Astrocyte (in vitro differentiated cells and primary cell): ENCODE measurements around the gene LRRD1. TPM values are rescaled to one million over a fixed set of nuclear protein-coding genes. Genes with fewer than 3 reads are reported as not detected.
"Not testable (repeated sequence)": the region's sequence is repeated elsewhere in the genome, so short reads cannot be mapped to it uniquely, and the experiment has no call there.

ENCODE experiments used
- DNase-seq: peaks from one replicate; pipeline ENCODE4 v3.0.0-alpha.2; 2010; ENCODE audit warnings: low read depth
- FAIRE-seq: peaks from 2 replicates; lab custom pipeline; 2011; peaks lifted over from hg19 to GRCh38; lab: Jason Lieb, UNC
- H2AFZ ChIP-seq: 2 replicates; pipeline ENCODE4 v1.6.0; 2012; ENCODE audit warnings: low read depth, low read length, inconsistent platforms
- H3K27ac ChIP-seq: 2 replicates; pipeline ENCODE4 v1.5.1; 2011; ENCODE audit warnings: low read depth, low read length, inconsistent platforms
- H3K27me3 ChIP-seq: 2 replicates; pipeline ENCODE4 v1.6.0; 2011; ENCODE audit warnings: low read length, inconsistent platforms; ENCODE audit not compliant: insufficient read depth
- H3K36me3 ChIP-seq: 2 replicates; pipeline ENCODE4 v1.5.1; 2011; ENCODE audit warnings: low read length, inconsistent platforms; ENCODE audit not compliant: insufficient read depth
- H3K4me1 ChIP-seq: 2 replicates; pipeline ENCODE4 v1.5.1; 2011; ENCODE audit warnings: low read length, inconsistent platforms; ENCODE audit not compliant: insufficient read depth
- H3K4me2 ChIP-seq: 2 replicates; pipeline ENCODE4 v1.6.0; 2012; ENCODE audit warnings: low read length, inconsistent platforms
- H3K4me3 ChIP-seq: 2 replicates; pipeline ENCODE4 v1.5.1; 2011; ENCODE audit warnings: low read depth, mild to moderate bottlenecking, low read length, inconsistent platforms; ENCODE audit not compliant: insufficient read depth
- H3K79me2 ChIP-seq: 2 replicates; pipeline ENCODE4 v1.6.0; 2012; ENCODE audit warnings: mild to moderate bottlenecking, low read length, inconsistent platforms; ENCODE audit not compliant: insufficient read depth
- H3K9ac ChIP-seq: 2 replicates; pipeline ENCODE4 v1.6.0; 2012; ENCODE audit warnings: mild to moderate bottlenecking, low read length, inconsistent platforms
- H3K9me3 ChIP-seq: 2 replicates; pipeline ENCODE4 v1.5.1; 2012; ENCODE audit warnings: low read depth, mild to moderate bottlenecking, low read length, inconsistent platforms; ENCODE audit not compliant: insufficient read depth
- H4K20me1 ChIP-seq: 2 replicates; pipeline ENCODE4 v1.6.0; 2012; ENCODE audit warnings: low read length, inconsistent platforms; ENCODE audit not compliant: insufficient read depth
- H3K27ac Mint-ChIP-seq: one replicate; pipeline ENCODE4 v1.8.0; 2021; ENCODE audit warnings: mild to moderate bottlenecking, mixed read lengths; ENCODE audit not compliant: unreplicated experiment
- H3K27me3 Mint-ChIP-seq: one replicate; pipeline ENCODE4 v1.8.0; 2021; ENCODE audit warnings: low read depth, mixed read lengths; ENCODE audit not compliant: unreplicated experiment
- H3K36me3 Mint-ChIP-seq: one replicate; pipeline ENCODE4 v1.8.0; 2021; ENCODE audit warnings: low read depth, mixed read lengths; ENCODE audit not compliant: unreplicated experiment
- H3K4me1 Mint-ChIP-seq: one replicate; pipeline ENCODE4 v1.8.0; 2021; ENCODE audit warnings: low read depth, mixed read lengths; ENCODE audit not compliant: unreplicated experiment
- H3K4me3 Mint-ChIP-seq: one replicate; pipeline ENCODE4 v1.8.0; 2021; ENCODE audit warnings: mild to moderate bottlenecking, moderate library complexity, mixed read lengths; ENCODE audit not compliant: unreplicated experiment
- H3K9me3 Mint-ChIP-seq: one replicate; pipeline ENCODE4 v1.8.0; 2021; ENCODE audit warnings: mild to moderate bottlenecking, mixed read lengths; ENCODE audit not compliant: unreplicated experiment
- CTCF ChIP-seq: IDR thresholded peaks from 2 replicates; pipeline ENCODE4 v1.5.1; 2011; ENCODE audit warnings: low read depth, mild to moderate bottlenecking, inconsistent platforms, low read length, moderate library complexity; ENCODE audit not compliant: insufficient read depth
- EZH2 ChIP-seq: IDR thresholded peaks from 2 replicates; pipeline ENCODE4 v1.6.1; 2012; ENCODE audit warnings: mild to moderate bottlenecking, low read length, inconsistent platforms; ENCODE audit not compliant: insufficient read depth
- total RNA-seq: library from RNA; stranded (reverse); gene quantifications from 2 replicates; pipeline ENCODE4 v1.2.1, GENCODE V29; 2021

LRRD1 gene
- total RNA-seq, 1 donor from 2014 or later: 0.27 TPM

GRCh38 chr7:92115821-92116220 is 63.1 kb downstream of the LRRD1 start:
- DNase-seq: no peak
- Histone ChIP-seq H3K36me3 (peaks cover 35% of the 10 kb centered on the region), H3K4me1 (no peaks in the 10 kb centered on the region), H3K9ac (no peak overlapping the region), H2AFZ (no peak overlapping the region), H3K79me2 (peaks cover 23% of the 10 kb centered on the region), H4K20me1 (peaks cover 17% of the 10 kb centered on the region), H3K27ac (no peak overlapping the region), H3K9me3 (no peaks in the 10 kb centered on the region), H3K4me2 (no peak overlapping the region), H3K27me3 (no peaks in the 10 kb centered on the region), H3K4me3 (no peak overlapping the region)
- Mint-ChIP-seq H3K27me3 (no peaks in the 10 kb centered on the region), H3K4me3 (no peak overlapping the region), H3K9me3 (no peaks in the 10 kb centered on the region), H3K36me3 (peaks cover 9% of the 10 kb centered on the region), H3K27ac (no peak overlapping the region), H3K4me1 (no peaks in the 10 kb centered on the region)
- FAIRE-seq: no peak
- no peak for TF ChIP-seq EZH2
- TF ChIP-seq CTCF: no peak

- no peaks in the 10 kb centered on the region for H3K4me1 Mint-ChIP-seq
- no peak overlapping the region for H2AFZ ChIP-seq
- H3K9me3 ChIP-seq: no peaks in the 10 kb centered on the region
- DNase-seq (no peak), FAIRE-seq (no peak)
- H3K4me3 Mint-ChIP-seq: no peak overlapping the region
- H3K9ac ChIP-seq: no peak overlapping the region
- no peak overlapping the region for H3K4me2 ChIP-seq
- H3K36me3 Mint-ChIP-seq: no peaks in the 10 kb centered on the region
- H3K27ac ChIP-seq: no peak overlapping the region
- H3K27ac Mint-ChIP-seq: no peak overlapping the region
- H3K9me3 Mint-ChIP-seq: no peaks in the 10 kb centered on the region
- H3K36me3 ChIP-seq: peaks cover 49% of the 10 kb centered on the region
- TF ChIP-seq EZH2: no peak
- TF ChIP-seq CTCF: no peak
- H3K27me3 ChIP-seq: no peaks in the 10 kb centered on the region
- no peak overlapping the region for H3K4me3 ChIP-seq
- H3K27me3 Mint-ChIP-seq: no peaks in the 10 kb centered on the region
- H3K79me2 ChIP-seq: no peaks in the 10 kb centered on the region
- no peaks in the 10 kb centered on the region for H4K20me1 ChIP-seq
- no peaks in the 10 kb centered on the region for H3K4me1 ChIP-seq
Measured at GRCh38 chr7:92110857-92111256, 68.1 kb downstream of the LRRD1 start.

- Histone ChIP-seq H3K4me2 (no peak overlapping the region), H2AFZ (no peak overlapping the region), H3K9ac (no peak overlapping the region), H3K4me3 (no peak overlapping the region), H3K27me3 (no peaks in the 10 kb centered on the region), H3K79me2 (no peaks in the 10 kb centered on the region), H3K36me3 (peaks cover 44% of the 10 kb centered on the region), H3K9me3 (no peaks in the 10 kb centered on the region), H4K20me1 (no peaks in the 10 kb centered on the region), H3K4me1 (no peaks in the 10 kb centered on the region), H3K27ac (no peak overlapping the region)
- TF ChIP-seq EZH2 (no peak), CTCF (no peak)
- Mint-ChIP-seq H3K9me3 (no peaks in the 10 kb centered on the region), H3K4me1 (no peaks in the 10 kb centered on the region), H3K4me3 (no peak overlapping the region), H3K27ac (no peak overlapping the region), H3K27me3 (no peaks in the 10 kb centered on the region), H3K36me3 (peaks cover 5% of the 10 kb centered on the region)
- FAIRE-seq (no peak), DNase-seq (no peak)
Measured at GRCh38 chr7:92108821-92109220, 70.1 kb downstream of the LRRD1 start.

GRCh38 chr7:92102862-92103261 is 76.1 kb downstream of the LRRD1 start:
- not testable (repeated sequence) for H3K27ac ChIP-seq, H3K4me1 ChIP-seq, H3K4me1 Mint-ChIP-seq, H3K36me3 Mint-ChIP-seq, H3K27me3 Mint-ChIP-seq, H3K4me3 Mint-ChIP-seq, H3K4me3 ChIP-seq, H3K9me3 Mint-ChIP-seq, H4K20me1 ChIP-seq, FAIRE-seq, H3K4me2 ChIP-seq, H3K27ac Mint-ChIP-seq, H3K79me2 ChIP-seq, H2AFZ ChIP-seq, H3K9ac ChIP-seq, H3K9me3 ChIP-seq, H3K27me3 ChIP-seq
- H3K36me3 ChIP-seq: peaks cover 35% of the 10 kb centered on the region
- peak; percentile 13 for DNase-seq
